ENCODE measurements around the gene DDAH1.

The DDAH1 gene

GRCh38 chr1:85328713-85329397 lies 136.1 kb downstream of the DDAH1 start:
- Histone ChIP-seq H3K27ac (no peak overlapping the region), H3K36me3 (no peaks in the 10 kb centered on the region), H3K4me3 (ENCODE audit: low read depth in 1 of 2, low read length in 1 of 2) (no peak overlapping the region)

DNA sequence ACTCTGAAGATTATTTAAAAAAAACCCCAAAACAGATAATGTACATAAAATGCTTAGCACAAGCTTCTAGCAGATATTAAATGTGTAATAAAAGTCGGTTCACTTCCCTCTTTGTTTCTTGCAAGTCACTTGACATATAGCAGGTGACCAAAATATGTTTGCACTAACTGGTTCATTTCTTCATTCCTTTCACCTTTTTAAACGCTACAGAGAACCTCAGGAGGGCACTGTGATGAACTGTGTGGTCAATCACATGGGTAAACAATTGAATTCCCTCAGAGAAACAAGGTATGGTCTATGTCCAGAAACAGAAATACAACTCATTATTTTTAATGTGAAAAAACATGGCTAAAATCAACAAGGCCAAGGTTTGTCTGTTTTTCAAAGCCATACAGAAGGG lies 137.2 kb downstream of the DDAH1 start:
- no peaks in the 10 kb centered on the region for H3K4me1 ChIP-seq (ENCODE audit: control insufficient read depth in 1 of 2, insufficient read depth in 1 of 2, low read depth in 1 of 2, low read length in 1 of 2)
- H3K4me3 ChIP-seq (ENCODE audit: low read depth in 1 of 2, low read length in 1 of 2), result no peak overlapping the region
- H3K27me3 ChIP-seq, result no peaks in the 10 kb centered on the region
- no peak overlapping the region for H3K27ac ChIP-seq
- TF ChIP-seq CTCF (IDR thresholded peaks at IDR 0.05), result no peak
- H3K9me3 ChIP-seq, result no peaks in the 10 kb centered on the region
- no peaks in the 10 kb centered on the region for H3K36me3 ChIP-seq

More at GRCh38 chr1:85328713-85329397, 136.1 kb downstream of the DDAH1 start:
- TF ChIP-seq CTCF (IDR thresholded peaks at IDR 0.05), result no peak
- H3K27me3 ChIP-seq, result no peaks in the 10 kb centered on the region
- H3K4me1 ChIP-seq (ENCODE audit: control insufficient read depth in 1 of 2, insufficient read depth in 1 of 2, low read depth in 1 of 2, low read length in 1 of 2), result no peaks in the 10 kb centered on the region
- no peaks in the 10 kb centered on the region for H3K9me3 ChIP-seq

DNA sequence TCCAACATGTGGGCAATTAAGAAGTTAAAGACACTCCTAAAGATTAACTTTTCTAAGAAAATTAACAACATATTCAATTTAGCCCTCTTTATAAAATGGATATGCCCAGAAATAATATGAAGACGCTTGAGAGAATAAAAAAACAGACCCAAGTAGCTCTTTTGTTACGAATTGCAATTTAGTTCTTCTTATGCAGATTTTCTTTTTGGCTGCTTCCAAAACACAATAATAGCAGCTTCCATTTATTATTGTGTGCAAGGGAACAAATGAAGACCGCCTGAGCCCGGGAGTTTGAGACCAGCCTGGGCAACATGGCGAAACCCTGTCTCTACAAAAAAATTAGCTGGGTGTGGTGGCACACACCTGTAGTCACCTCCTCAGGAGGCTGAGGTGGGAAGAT lies 138.1 kb downstream of the DDAH1 start:
- no peaks in the 10 kb centered on the region for H3K9me3 ChIP-seq
- no peak for TF ChIP-seq CTCF (IDR thresholded peaks at IDR 0.05)
- H3K4me1 ChIP-seq (ENCODE audit: control insufficient read depth in 1 of 2, insufficient read depth in 1 of 2, low read depth in 1 of 2, low read length in 1 of 2), result no peaks in the 10 kb centered on the region
- no peaks in the 10 kb centered on the region for H3K27me3 ChIP-seq
- no peak overlapping the region for H3K4me3 ChIP-seq (ENCODE audit: low read depth in 1 of 2, low read length in 1 of 2)
- H3K27ac ChIP-seq, result no peak overlapping the region
- H3K36me3 ChIP-seq, result no peaks in the 10 kb centered on the region

- no peak for TF ChIP-seq CTCF (IDR thresholded peaks at IDR 0.05)
- H3K27ac ChIP-seq, result no peak overlapping the region
- no peaks in the 10 kb centered on the region for H3K4me1 ChIP-seq (ENCODE audit: control insufficient read depth in 1 of 2, insufficient read depth in 1 of 2, low read depth in 1 of 2, low read length in 1 of 2)
These were observed 138.6 kb downstream of the DDAH1 start for GRCh38 chr1:85326336-85326735.

DNA sequence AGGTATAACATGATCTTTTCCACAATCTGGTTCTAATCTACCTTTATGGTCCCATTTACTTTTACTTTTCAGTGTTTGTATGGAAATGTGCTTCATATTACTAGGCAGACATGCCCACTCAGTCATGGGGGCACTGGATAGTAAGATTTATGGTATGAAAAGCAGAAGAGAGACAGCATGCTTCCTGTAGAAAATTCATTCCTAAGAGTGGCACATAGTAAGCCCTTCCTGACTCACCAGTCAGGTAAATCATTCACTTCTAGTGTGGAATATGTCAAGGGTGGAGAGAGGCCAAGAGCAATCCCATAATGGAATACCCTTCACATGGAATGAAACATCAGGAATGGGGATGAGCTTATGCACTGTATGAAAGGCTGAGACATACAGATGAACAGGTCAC lies 139.0 kb downstream of the DDAH1 start:
- no peaks in the 10 kb centered on the region for H3K9me3 ChIP-seq
- H3K36me3 ChIP-seq, result no peaks in the 10 kb centered on the region
- no peak for TF ChIP-seq CTCF (IDR thresholded peaks at IDR 0.05)
- no peak overlapping the region for H3K27ac ChIP-seq
- no peak overlapping the region for H3K4me3 ChIP-seq (ENCODE audit: low read depth in 1 of 2, low read length in 1 of 2)
- no peaks in the 10 kb centered on the region for H3K4me1 ChIP-seq (ENCODE audit: control insufficient read depth in 1 of 2, insufficient read depth in 1 of 2, low read depth in 1 of 2, low read length in 1 of 2)
- H3K27me3 ChIP-seq, result no peaks in the 10 kb centered on the region

More at GRCh38 chr1:85326336-85326735, 138.6 kb downstream of the DDAH1 start:
- Histone ChIP-seq H3K36me3 (no peaks in the 10 kb centered on the region), H3K27me3 (no peaks in the 10 kb centered on the region), H3K9me3 (no peaks in the 10 kb centered on the region), H3K4me3 (ENCODE audit: low read depth in 1 of 2, low read length in 1 of 2) (no peak overlapping the region)
